Loucy (cell line): Measurements from ENCODE around the gene PPM1M.
A peak's percentile ranks its signal among the peaks of the same experiment; 100 is the strongest.

Experiments used
- H2AFZ ChIP-seq: fragments of 200-600 bp; sonication (generic); 2 replicates; pipeline ENCODE4 v1.6.0; 2016; ENCODE audit warnings: antibody characterized with exemption, mild to moderate bottlenecking, low read length, moderate library complexity
- H3F3A ChIP-seq: fragments of 200-600 bp; 2 replicates; pipeline ENCODE4 v1.6.0; 2016; ENCODE audit warnings: antibody characterized with exemption, low read depth, mild to moderate bottlenecking
- H3K27me3 ChIP-seq: fragments of 200-600 bp; sonication (generic); 2 replicates; pipeline ENCODE4 v1.6.1; 2014; ENCODE audit warnings: low read length, mild to moderate bottlenecking; ENCODE audit not compliant: insufficient read depth, poor library complexity, severe bottlenecking
- H3K36me3 ChIP-seq: fragments of 200-600 bp; sonication (generic); 2 replicates; pipeline ENCODE4 v1.6.1; 2016; ENCODE audit warnings: low read length; ENCODE audit not compliant: insufficient read depth
- H3K4me1 ChIP-seq: fragments of 200-600 bp; sonication (generic); 2 replicates; pipeline ENCODE4 v1.5.1; 2014; ENCODE audit warnings: low read length, mild to moderate bottlenecking; ENCODE audit not compliant: insufficient read depth, poor library complexity, severe bottlenecking
- H3K4me2 ChIP-seq: fragments of 200-600 bp; sonication (generic); 2 replicates; pipeline ENCODE4 v1.6.0; 2014; ENCODE audit warnings: antibody characterized with exemption, low read length, low read depth, mild to moderate bottlenecking; ENCODE audit not compliant: poor library complexity, severe bottlenecking
- H3K4me3 ChIP-seq: fragments of 200-600 bp; sonication (generic); 2 replicates; pipeline ENCODE4 v1.5.1; 2014; ENCODE audit warnings: low read length, mild to moderate bottlenecking, mixed read lengths; ENCODE audit not compliant: poor library complexity, severe bottlenecking
- H3K79me2 ChIP-seq: fragments of 200-600 bp; sonication (generic); 2 replicates; pipeline ENCODE4 v1.6.1; 2014; ENCODE audit warnings: low read length; ENCODE audit not compliant: insufficient read depth
- H3K9ac ChIP-seq: fragments of 200-600 bp; sonication (generic); 2 replicates; pipeline ENCODE4 v1.6.0; 2014; ENCODE audit warnings: mild to moderate bottlenecking, low read depth, low read length, moderate library complexity; ENCODE audit not compliant: poor library complexity, severe bottlenecking
- H3K9me2 ChIP-seq: fragments of 200-600 bp; sonication (generic); replicated peaks from 2 replicates; pipeline ENCODE4 v1.6.1; 2016; ENCODE audit warnings: low read depth, low read length, mixed read lengths
- H3K9me3 ChIP-seq: fragments of 200-600 bp; sonication (generic); 2 replicates; pipeline ENCODE4 v1.6.1; 2014; ENCODE audit warnings: mild to moderate bottlenecking, antibody characterized with exemption, low read length, low read depth; ENCODE audit not compliant: insufficient read depth
- H4K20me1 ChIP-seq: fragments of 200-600 bp; sonication (generic); 2 replicates; pipeline ENCODE4 v1.6.0; 2014; ENCODE audit warnings: antibody characterized with exemption, low read length, mild to moderate bottlenecking; ENCODE audit not compliant: insufficient read depth, poor library complexity, severe bottlenecking
- CTCF ChIP-seq: fragments of 200-600 bp; sonication (generic); conservative IDR thresholded peaks from 2 replicates; pipeline ENCODE4 v1.5.1; 2014; ENCODE audit warnings: mild to moderate bottlenecking, antibody characterized with exemption, low read length
- EZH2phosphoT487 ChIP-seq: fragments of 200-600 bp; IDR thresholded peaks from 2 replicates; pipeline ENCODE4 v1.6.1; 2018; ENCODE audit warnings: antibody characterized with exemption, mild to moderate bottlenecking, moderate library complexity, borderline replicate concordance

Gene PPM1M

GRCh38 chr3:52218454-52218853 lies 27.1 kb upstream of the PPM1M start:
- Histone ChIP-seq H4K20me1 (no peaks in the 10 kb centered on the region), H3K36me3 (peaks cover 22% of the 10 kb centered on the region; the same call in 1 of the 2 replicates)
- TF ChIP-seq CTCF (no peak), EZH2phosphoT487 (no peak)

GRCh38 chr3:52218937-52219650 lies 26.5 kb upstream of the PPM1M start:
- Histone ChIP-seq H3K9ac (peak overlapping the region; percentile 70), H4K20me1 (no peaks in the 10 kb centered on the region), H3K4me1 (peaks cover 67% of the 10 kb centered on the region), H3K27me3 (no peaks in the 10 kb centered on the region), H3K4me3 (peak overlapping the region; percentile 74), H3K9me3 (no peaks in the 10 kb centered on the region), H3K9me2 (no peaks in the 10 kb centered on the region), H3K79me2 (peaks cover 38% of the 10 kb centered on the region), H3F3A (peaks cover 13% of the 10 kb centered on the region; the same call in 1 of the 2 replicates), H2AFZ (0 out of 2 replicates have a peak overlapping the region, but pooled peaks have one; percentile 35), H3K36me3 (peaks cover 16% of the 10 kb centered on the region; the same call in 1 of the 2 replicates), H3K4me2 (peak overlapping the region; percentile 98)
- no peak for TF ChIP-seq EZH2phosphoT487
- TF ChIP-seq CTCF, result no peak

More at GRCh38 chr3:52218454-52218853, 27.1 kb upstream of the PPM1M start:
- peak overlapping the region; percentile 70 for H3K9ac ChIP-seq
- no peaks in the 10 kb centered on the region for H3K27me3 ChIP-seq
- 0 out of 2 replicates have a peak overlapping the region, but pooled peaks have one; percentile 35 for H2AFZ ChIP-seq
- no peaks in the 10 kb centered on the region for H3K9me3 ChIP-seq
- peak overlapping the region; percentile 98 for H3K4me2 ChIP-seq
- H3K4me1 ChIP-seq, result peaks cover 63% of the 10 kb centered on the region
- H3F3A ChIP-seq, result peaks cover 13% of the 10 kb centered on the region; the same call in 1 of the 2 replicates
- no peaks in the 10 kb centered on the region for H3K9me2 ChIP-seq
- H3K4me3 ChIP-seq, result peak overlapping the region; percentile 74
- H3K79me2 ChIP-seq, result peaks cover 31% of the 10 kb centered on the region

- Histone ChIP-seq H3K9me2 (no peaks in the 10 kb centered on the region), H3K79me2 (peaks cover 41% of the 10 kb centered on the region), H3K27me3 (no peaks in the 10 kb centered on the region), H3K4me1 (peaks cover 67% of the 10 kb centered on the region), H3K4me3 (peak overlapping the region; percentile 80), H4K20me1 (no peaks in the 10 kb centered on the region), H3K36me3 (peaks cover 2% of the 10 kb centered on the region; the same call in 1 of the 2 replicates), H3K9me3 (no peaks in the 10 kb centered on the region), H3K4me2 (peak overlapping the region; percentile 92), H2AFZ (no peak overlapping the region), H3K9ac (peak overlapping the region; percentile 84), H3F3A (peaks cover 13% of the 10 kb centered on the region; the same call in 1 of the 2 replicates)
- TF ChIP-seq EZH2phosphoT487, result no peak
- peak; percentile 93 for TF ChIP-seq CTCF
Observed at GRCh38 chr3:52220380-52221026, 25.1 kb upstream of the PPM1M start.
